CD4-positive, CD25-positive, alpha-beta regulatory T cell (primary cell): ENCODE data around the gene THAP12. TPM values are rescaled to one million over a fixed set of nuclear protein-coding genes. Genes with fewer than 3 reads are reported as not detected.

Source experiments
- ATAC-seq, 2 donors: fragments of 150-1000 bp; cut with Tn5 transposase; one replicate each; pipeline ENCODE4 v1.10.0; 2021; ENCODE audit warnings: low read depth in 2 of 2, moderate number of reproducible peaks in 2 of 2, moderate library complexity in 1 of 2
- DNase-seq, 3 donors: peaks; one replicate each; pipeline versions ENCODE4 v3.0.0 to v3.0.0-alpha.2; 2012 to 2022; ENCODE audit warnings: mixed read lengths in 1 of 3
- H3K27ac ChIP-seq: one replicate; pipeline ENCODE4 v1.7.0; 2013; ENCODE audit warnings: mild to moderate bottlenecking, low read length; ENCODE audit not compliant: insufficient read depth, poor library complexity, severe bottlenecking
- H3K27me3 ChIP-seq: one replicate; pipeline ENCODE4 v1.7.0; 2013; ENCODE audit warnings: low read length; ENCODE audit not compliant: control insufficient read depth, insufficient read depth
- H3K36me3 ChIP-seq: one replicate; pipeline ENCODE4 v1.7.0; 2013; ENCODE audit warnings: mild to moderate bottlenecking, low read length, moderate library complexity; ENCODE audit not compliant: control insufficient read depth, insufficient read depth
- H3K4me1 ChIP-seq: 2 replicates; pipeline ENCODE4 v1.7.0; 2013; ENCODE audit warnings: mild to moderate bottlenecking, low read length; ENCODE audit not compliant: insufficient read depth, control insufficient read depth, poor library complexity, severe bottlenecking
- H3K4me3 ChIP-seq: one replicate; pipeline ENCODE4 v1.7.0; 2013; ENCODE audit warnings: low read depth, mild to moderate bottlenecking, low read length, moderate library complexity
- H3K9me3 ChIP-seq, 2 experiments: 1 replicate in 1 of 2; 2 replicates in 1 of 2; pipeline ENCODE4 v1.7.0; 2013; ENCODE audit warnings: low read length in 2 of 2, mild to moderate bottlenecking in 1 of 2, moderate library complexity in 1 of 2; ENCODE audit not compliant: control insufficient read depth in 2 of 2
- H3K27ac Mint-ChIP-seq, 3 donors: one replicate each; pipeline ENCODE4 v1.8.0; 2020 to 2022; ENCODE audit warnings: mild to moderate bottlenecking in 3 of 3, mixed read lengths in 3 of 3, moderate library complexity in 2 of 3
- H3K27me3 Mint-ChIP-seq: one replicate; pipeline ENCODE4 v1.8.0; 2022; ENCODE audit warnings: mild to moderate bottlenecking, mixed read lengths
- H3K36me3 Mint-ChIP-seq: one replicate; pipeline ENCODE4 v1.8.0; 2020; ENCODE audit warnings: mixed read lengths
- H3K4me1 Mint-ChIP-seq, 4 donors: one replicate each; pipeline ENCODE4 v1.8.0; 2020 to 2022; ENCODE audit warnings: mixed read lengths in 4 of 4, mild to moderate bottlenecking in 1 of 4
- H3K4me3 Mint-ChIP-seq, 4 donors: one replicate each; pipeline ENCODE4 v1.8.0; 2020 to 2022; ENCODE audit warnings: mild to moderate bottlenecking in 4 of 4, mixed read lengths in 4 of 4, moderate library complexity in 3 of 4
- H3K9me3 Mint-ChIP-seq, 7 donors: one replicate each; pipeline ENCODE4 v1.8.0; 2020 to 2022; ENCODE audit warnings: mixed read lengths in 7 of 7, mild to moderate bottlenecking in 3 of 7, moderate library complexity in 2 of 7
- polyA plus RNA-seq, 4 donors: library from polyadenylated mRNA; unstranded; fragments of 300-500 nt; fragmentation: Illumina TruSeq; gene quantifications; one replicate each; pipeline ENCODE4 v1.2.3, GENCODE V29; 2021
- total RNA-seq: library from RNA; stranded (reverse); gene quantifications from one replicate; pipeline ENCODE4 v1.2.3, GENCODE V29; 2022

The THAP12 gene
- total and polyA plus RNA-seq, 5 donors from 2014 or later: 51.2 to 71.0 (median 65.0) TPM

DNA sequence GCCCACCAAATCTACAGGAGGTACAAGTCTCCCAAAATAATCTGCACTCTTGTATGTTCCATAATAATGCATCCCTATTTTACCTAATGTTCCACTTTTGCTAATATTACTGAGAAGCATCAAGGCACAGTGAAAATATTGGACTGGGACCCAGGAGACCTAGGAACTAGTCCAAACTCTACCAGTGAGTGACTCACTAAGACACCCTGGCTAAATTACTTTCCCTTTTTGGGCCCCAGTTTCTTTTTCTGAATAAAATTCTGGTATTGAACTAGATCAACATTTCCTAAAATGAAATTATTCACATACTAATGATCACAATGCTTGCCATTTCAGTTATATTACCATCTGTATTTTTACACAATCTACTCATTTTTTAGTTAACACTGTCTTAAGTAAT, 19.6 kb downstream of the THAP12 start:
- H3K36me3 Mint-ChIP-seq: peaks cover 45% of the 10 kb centered on the region

GRCh38 chr11:76355172-76355571, 25.8 kb downstream of the THAP12 start:
- Histone ChIP-seq H3K27me3 (no peaks in the 10 kb centered on the region), H3K4me1 (no peaks in the 10 kb centered on the region), H3K4me3 (no peak overlapping the region), H3K27ac (no peak overlapping the region), H3K9me3 (peaks cover 15 to 16% of the 10 kb centered on the region in 2 experiments), H3K36me3 (peaks cover 57% of the 10 kb centered on the region)
- Mint-ChIP-seq H3K36me3 (peaks cover 80% of the 10 kb centered on the region), H3K9me3 (peaks cover 0 to 25% (median 4%) of the 10 kb centered on the region in 7 donors), H3K4me3 (no peak overlapping the region), H3K27ac (no peak overlapping the region), H3K4me1 (peaks cover 0 to 5% (median under 1%) of the 10 kb centered on the region in 4 donors), H3K27me3 (no peaks in the 10 kb centered on the region)
- no peak for DNase-seq
- ATAC-seq: no peak

More for the DNA sequence above, 19.6 kb downstream of the THAP12 start:
- peaks cover 45% of the 10 kb centered on the region for H3K36me3 ChIP-seq
- Mint-ChIP-seq H3K4me1 (peaks cover 24 to 33% (median 28%) of the 10 kb centered on the region in 4 donors), H3K4me3 (no peak overlapping the region), H3K9me3 (no peaks in the 10 kb centered on the region), H3K27me3 (no peaks in the 10 kb centered on the region), H3K27ac (peak overlapping the region in 1 of 3 donors; percentile 31)
- H3K27me3 ChIP-seq: no peaks in the 10 kb centered on the region
- no peaks in the 10 kb centered on the region for H3K4me1 ChIP-seq
- H3K4me3 ChIP-seq: no peak overlapping the region
- no peak for ATAC-seq
- H3K9me3 ChIP-seq: no peaks in the 10 kb centered on the region
- no peak overlapping the region for H3K27ac ChIP-seq
- DNase-seq: no peak

DNA sequence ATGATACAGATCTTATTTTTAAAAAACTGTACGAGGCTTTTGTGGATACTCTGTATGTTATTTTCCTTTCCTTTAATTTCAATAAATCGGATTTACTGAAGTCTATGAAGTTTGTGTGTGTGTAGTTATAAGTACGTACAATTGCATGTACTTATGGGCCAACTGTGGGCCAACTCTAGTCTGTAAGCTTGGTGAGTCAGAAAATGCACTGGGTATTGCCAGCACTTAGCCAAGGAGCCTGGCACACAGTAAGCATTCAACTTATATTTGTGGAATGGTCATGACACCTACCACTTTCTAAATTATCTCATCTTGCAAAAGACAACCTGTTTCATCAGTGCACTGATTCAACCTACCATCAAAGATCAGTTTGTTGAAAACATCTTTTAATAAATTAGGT, 32.6 kb downstream of the THAP12 start:
- peak overlapping the region in 1 of 3 donors; percentile 27 for H3K27ac Mint-ChIP-seq
- no peak overlapping the region for H3K4me3 Mint-ChIP-seq
- H3K9me3 ChIP-seq: no peaks in the 10 kb centered on the region
- no peaks in the 10 kb centered on the region for H3K4me1 ChIP-seq
- H3K4me1 Mint-ChIP-seq: peaks cover 0 to under 1% (median 0%) of the 10 kb centered on the region in 4 donors
- peaks cover 0 to 7% (median 0%) of the 10 kb centered on the region in 7 donors for H3K9me3 Mint-ChIP-seq
- H3K36me3 Mint-ChIP-seq: peaks cover 30% of the 10 kb centered on the region
- H3K27me3 Mint-ChIP-seq: no peaks in the 10 kb centered on the region
- no peaks in the 10 kb centered on the region for H3K27me3 ChIP-seq
- ATAC-seq: no peak
- peaks cover 16% of the 10 kb centered on the region for H3K36me3 ChIP-seq
- H3K4me3 ChIP-seq: no peak overlapping the region
- no peak overlapping the region for H3K27ac ChIP-seq
- DNase-seq: no peak

DNA sequence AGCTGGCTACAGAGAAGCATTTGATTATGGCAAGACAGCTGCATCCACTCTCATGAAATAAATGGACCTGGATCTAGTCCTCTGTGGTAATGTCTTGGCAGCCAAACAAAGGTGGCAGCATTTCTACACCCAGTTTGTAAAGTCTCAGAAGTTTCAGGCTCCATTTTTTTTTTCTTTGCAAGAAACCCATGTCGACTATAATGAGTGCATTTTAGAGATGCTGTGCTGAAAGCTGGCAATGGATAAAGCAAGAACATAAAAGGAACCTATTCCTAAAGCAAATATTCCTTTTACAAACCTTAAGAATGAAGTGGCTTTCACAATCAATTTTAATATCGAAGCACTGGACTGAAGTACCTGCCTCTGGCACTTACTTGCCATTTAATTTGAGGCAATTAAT, 33.5 kb downstream of the THAP12 start:
- Mint-ChIP-seq H3K4me1 (peaks cover 0 to 2% (median 0%) of the 10 kb centered on the region in 4 donors), H3K9me3 (no peaks in the 10 kb centered on the region), H3K36me3 (peaks cover 21% of the 10 kb centered on the region), H3K4me3 (no peak overlapping the region), H3K27ac (no peak overlapping the region), H3K27me3 (no peaks in the 10 kb centered on the region)
- Histone ChIP-seq H3K4me3 (no peak overlapping the region), H3K27me3 (no peaks in the 10 kb centered on the region), H3K27ac (no peak overlapping the region), H3K4me1 (no peaks in the 10 kb centered on the region), H3K9me3 (no peaks in the 10 kb centered on the region), H3K36me3 (peaks cover 10% of the 10 kb centered on the region)
- ATAC-seq (no peak), DNase-seq (no peak)

- H3K9me3 ChIP-seq: peaks cover 6 to 15% of the 10 kb centered on the region in 2 experiments
- no peak overlapping the region for H3K4me3 ChIP-seq
- H3K36me3 ChIP-seq: no peaks in the 10 kb centered on the region
- no peak overlapping the region for H3K27ac ChIP-seq
- peak; percentile 44 to 50 for ATAC-seq
- no peaks in the 10 kb centered on the region for H3K27me3 ChIP-seq
- no peaks in the 10 kb centered on the region for H3K36me3 Mint-ChIP-seq
- H3K4me1 ChIP-seq: no peaks in the 10 kb centered on the region
- peaks cover 0 to 19% (median 8%) of the 10 kb centered on the region in 7 donors for H3K9me3 Mint-ChIP-seq
- H3K4me1 Mint-ChIP-seq: peaks cover 0 to 22% (median 2%) of the 10 kb centered on the region in 4 donors
- H3K4me3 Mint-ChIP-seq: no peak overlapping the region
- H3K27ac Mint-ChIP-seq: peak overlapping the region; percentile 29 to 79 (median 39)
- peak in 1 of 3 donors; percentile 50 for DNase-seq
- H3K27me3 Mint-ChIP-seq: no peaks in the 10 kb centered on the region
These were observed 41.7 kb downstream of the THAP12 start for GRCh38 chr11:76339221-76339620.

GRCh38 chr11:76337923-76338322, 43.0 kb downstream of the THAP12 start:
- Histone ChIP-seq H3K9me3 (peaks cover 6 to 15% of the 10 kb centered on the region in 2 experiments), H3K27ac (no peak overlapping the region), H3K4me1 (no peaks in the 10 kb centered on the region), H3K27me3 (no peaks in the 10 kb centered on the region), H3K36me3 (no peaks in the 10 kb centered on the region), H3K4me3 (no peak overlapping the region)
- no peak for DNase-seq
- Mint-ChIP-seq H3K9me3 (peaks cover 0 to 26% (median 10%) of the 10 kb centered on the region in 7 donors), H3K27me3 (no peaks in the 10 kb centered on the region), H3K4me1 (peaks cover 0 to 20% (median 2%) of the 10 kb centered on the region in 4 donors), H3K27ac (peak overlapping the region in 2 of 3 donors; percentile 55 to 73), H3K4me3 (no peak overlapping the region), H3K36me3 (no peaks in the 10 kb centered on the region)
- no peak for ATAC-seq

GRCh38 chr11:76337469-76337868, 43.5 kb downstream of the THAP12 start:
- H3K27ac ChIP-seq: no peak overlapping the region
- H3K27me3 ChIP-seq: no peaks in the 10 kb centered on the region
- H3K4me1 ChIP-seq: no peaks in the 10 kb centered on the region
- ATAC-seq (no peak), DNase-seq (peak in 1 of 3 donors; percentile 28)
- Mint-ChIP-seq H3K36me3 (no peaks in the 10 kb centered on the region), H3K27me3 (no peaks in the 10 kb centered on the region), H3K4me1 (peaks cover 0 to 20% (median 2%) of the 10 kb centered on the region in 4 donors), H3K9me3 (peaks cover 0 to 26% (median 10%) of the 10 kb centered on the region in 7 donors), H3K4me3 (no peak overlapping the region), H3K27ac (peak overlapping the region in 2 of 3 donors; percentile 55 to 73)
- no peak overlapping the region for H3K4me3 ChIP-seq
- peaks cover 6 to 15% of the 10 kb centered on the region in 2 experiments for H3K9me3 ChIP-seq
- no peaks in the 10 kb centered on the region for H3K36me3 ChIP-seq

DNA sequence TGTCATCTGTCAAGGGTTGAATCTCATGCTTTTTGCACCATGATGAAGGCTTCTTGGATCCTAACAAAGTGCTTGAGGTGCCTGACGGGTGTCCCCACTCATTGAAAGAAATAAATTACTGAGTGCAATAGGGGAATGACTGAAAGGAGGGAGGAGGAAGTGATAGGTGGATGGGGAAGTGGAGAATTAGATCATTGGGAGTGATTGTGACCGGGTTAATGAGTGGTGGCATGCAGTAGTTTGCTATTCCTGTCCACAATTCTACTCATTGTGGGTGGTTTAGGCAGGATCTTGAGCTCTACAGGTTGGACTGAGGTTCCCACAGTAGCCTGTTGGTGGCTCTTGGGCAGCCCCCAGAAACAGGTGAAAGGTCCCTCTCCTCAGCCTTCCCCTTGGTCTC, 44.3 kb downstream of the THAP12 start:
- Mint-ChIP-seq H3K27ac (no peak overlapping the region), H3K9me3 (peaks cover 0 to 26% (median 10%) of the 10 kb centered on the region in 7 donors), H3K27me3 (no peaks in the 10 kb centered on the region), H3K4me3 (no peak overlapping the region), H3K4me1 (peaks cover 0 to 20% (median 2%) of the 10 kb centered on the region in 4 donors), H3K36me3 (no peaks in the 10 kb centered on the region)
- ATAC-seq (no peak), DNase-seq (no peak)
- H3K4me1 ChIP-seq: no peaks in the 10 kb centered on the region
- H3K36me3 ChIP-seq: no peaks in the 10 kb centered on the region
- no peaks in the 10 kb centered on the region for H3K27me3 ChIP-seq
- H3K4me3 ChIP-seq: no peak overlapping the region
- no peak overlapping the region for H3K27ac ChIP-seq
- peaks cover 6 to 15% of the 10 kb centered on the region in 2 experiments for H3K9me3 ChIP-seq
